ENCODE data around the gene ZNF384.
A peak's percentile ranks its signal among the peaks of the same experiment; 100 is the strongest.

ZNF384 gene

GRCh38 chr12:6691473-6691872, 2.3 kb upstream of the ZNF384 start:
- ATAC-seq = no peak
- no peaks in the 10 kb centered on the region for H3K9me3 Mint-ChIP-seq
- peaks cover 27% of the 10 kb centered on the region for H3K36me3 Mint-ChIP-seq
- H3K27me3 Mint-ChIP-seq = no peaks in the 10 kb centered on the region
- peaks cover 75% of the 10 kb centered on the region for H3K4me1 Mint-ChIP-seq
- H3K27ac Mint-ChIP-seq = no peak overlapping the region
- H3K4me3 Mint-ChIP-seq = peak overlapping the region; percentile 10

GRCh38 chr12:6688543-6688998, 604 bp downstream of the ZNF384 start:
- ATAC-seq = peak; percentile 13
- Mint-ChIP-seq H3K4me1 (peaks cover 67% of the 10 kb centered on the region), H3K36me3 (peaks cover 42% of the 10 kb centered on the region), H3K4me3 (peak overlapping the region; percentile 96), H3K27me3 (no peaks in the 10 kb centered on the region), H3K27ac (peak overlapping the region; percentile 96), H3K9me3 (no peaks in the 10 kb centered on the region)

- Mint-ChIP-seq H3K27ac (peak overlapping the region; percentile 96), H3K4me1 (peaks cover 63% of the 10 kb centered on the region), H3K9me3 (no peaks in the 10 kb centered on the region), H3K27me3 (no peaks in the 10 kb centered on the region), H3K36me3 (peaks cover 49% of the 10 kb centered on the region), H3K4me3 (no peak overlapping the region)
- no peak for ATAC-seq
Observed at GRCh38 chr12:6685814-6686213, 3.4 kb downstream of the ZNF384 start.

- no peaks in the 10 kb centered on the region for H3K27me3 Mint-ChIP-seq
- H3K27ac Mint-ChIP-seq = peak overlapping the region; percentile 64
- H3K4me1 Mint-ChIP-seq = peaks cover 57% of the 10 kb centered on the region
- no peaks in the 10 kb centered on the region for H3K9me3 Mint-ChIP-seq
- ATAC-seq = no peak
- H3K4me3 Mint-ChIP-seq = no peak overlapping the region
- peaks cover 49% of the 10 kb centered on the region for H3K36me3 Mint-ChIP-seq
Observed at GRCh38 chr12:6684609-6685008, 4.6 kb downstream of the ZNF384 start.

- Mint-ChIP-seq H3K4me3 (no peak overlapping the region), H3K36me3 (peaks cover 63% of the 10 kb centered on the region), H3K27ac (no peak overlapping the region), H3K27me3 (no peaks in the 10 kb centered on the region), H3K9me3 (no peaks in the 10 kb centered on the region), H3K4me1 (peaks cover 2% of the 10 kb centered on the region)
- ATAC-seq = no peak
Observed at GRCh38 chr12:6676962-6677361, 12.2 kb downstream of the ZNF384 start.

- Mint-ChIP-seq H3K27me3 (no peaks in the 10 kb centered on the region), H3K27ac (no peak overlapping the region), H3K4me3 (no peak overlapping the region), H3K36me3 (peaks cover 82% of the 10 kb centered on the region), H3K4me1 (no peaks in the 10 kb centered on the region), H3K9me3 (no peaks in the 10 kb centered on the region)
- ATAC-seq = no peak
Observed at GRCh38 chr12:6672143-6672542, 17.0 kb downstream of the ZNF384 start.

GRCh38 chr12:6667559-6668210, 21.5 kb downstream of the ZNF384 start:
- Mint-ChIP-seq H3K9me3 (no peaks in the 10 kb centered on the region), H3K27me3 (no peaks in the 10 kb centered on the region), H3K4me3 (no peak overlapping the region), H3K4me1 (peaks cover 12% of the 10 kb centered on the region), H3K27ac (no peak overlapping the region), H3K36me3 (peaks cover 58% of the 10 kb centered on the region)
- no peak for ATAC-seq

GRCh38 chr12:6666211-6666610, 23.0 kb downstream of the ZNF384 start:
- Mint-ChIP-seq H3K4me1 (peaks cover 23% of the 10 kb centered on the region), H3K36me3 (peaks cover 43% of the 10 kb centered on the region), H3K9me3 (no peaks in the 10 kb centered on the region), H3K27me3 (no peaks in the 10 kb centered on the region), H3K27ac (peak overlapping the region; percentile 32), H3K4me3 (no peak overlapping the region)
- no peak for ATAC-seq

GRCh38 chr12:6664902-6665301, 24.3 kb downstream of the ZNF384 start:
- H3K27ac Mint-ChIP-seq = no peak overlapping the region

GRCh38 chr12:6662906-6663742, 26.1 kb downstream of the ZNF384 start, which contains the start of gene ING4:
ING4 (minus strand) TSS chr12:6663119; CDS start chr12:6663101, 18 bp downstream.
- peaks cover 27% of the 10 kb centered on the region for H3K36me3 Mint-ChIP-seq
- peak; percentile 100 for ATAC-seq
- H3K4me1 Mint-ChIP-seq = peaks cover 36% of the 10 kb centered on the region
- no peaks in the 10 kb centered on the region for H3K9me3 Mint-ChIP-seq
- H3K27me3 Mint-ChIP-seq = no peaks in the 10 kb centered on the region
- peak within 1 kb of the TSS; percentile 90 for H3K4me3 Mint-ChIP-seq
- H3K27ac Mint-ChIP-seq = peak within 1 kb of the TSS; percentile 83

More at GRCh38 chr12:6664902-6665301, 24.3 kb downstream of the ZNF384 start:
- Mint-ChIP-seq H3K4me1 (peaks cover 23% of the 10 kb centered on the region), H3K4me3 (no peak overlapping the region), H3K9me3 (no peaks in the 10 kb centered on the region), H3K27me3 (no peaks in the 10 kb centered on the region), H3K36me3 (peaks cover 33% of the 10 kb centered on the region)
- no peak for ATAC-seq

- Mint-ChIP-seq H3K4me1 (peaks cover 36% of the 10 kb centered on the region), H3K9me3 (no peaks in the 10 kb centered on the region), H3K27ac (peak overlapping the region; percentile 83), H3K4me3 (peak overlapping the region; percentile 90), H3K36me3 (peaks cover 26% of the 10 kb centered on the region), H3K27me3 (no peaks in the 10 kb centered on the region)
- ATAC-seq = peak; percentile 46
Observed at GRCh38 chr12:6662602-6662905, 26.6 kb downstream of the ZNF384 start.

GRCh38 chr12:6653987-6654386, 35.2 kb downstream of the ZNF384 start:
- ATAC-seq = no peak
- H3K36me3 Mint-ChIP-seq = peaks cover 62% of the 10 kb centered on the region
- no peaks in the 10 kb centered on the region for H3K9me3 Mint-ChIP-seq
- H3K4me3 Mint-ChIP-seq = no peak overlapping the region
- H3K4me1 Mint-ChIP-seq = peaks cover 16% of the 10 kb centered on the region
- H3K27ac Mint-ChIP-seq = no peak overlapping the region
- no peaks in the 10 kb centered on the region for H3K27me3 Mint-ChIP-seq

GRCh38 chr12:6653342-6653741, 35.8 kb downstream of the ZNF384 start:
- Mint-ChIP-seq H3K27me3 (no peaks in the 10 kb centered on the region), H3K36me3 (peaks cover 56% of the 10 kb centered on the region), H3K27ac (no peak overlapping the region), H3K9me3 (no peaks in the 10 kb centered on the region), H3K4me1 (peaks cover 10% of the 10 kb centered on the region), H3K4me3 (no peak overlapping the region)
- ATAC-seq = no peak

GRCh38 chr12:6652391-6652790, 36.8 kb downstream of the ZNF384 start:
- Mint-ChIP-seq H3K4me3 (no peak overlapping the region), H3K36me3 (peaks cover 54% of the 10 kb centered on the region), H3K27me3 (no peaks in the 10 kb centered on the region), H3K4me1 (peaks cover 17% of the 10 kb centered on the region), H3K9me3 (no peaks in the 10 kb centered on the region), H3K27ac (no peak overlapping the region)
- ATAC-seq = no peak

GRCh38 chr12:6650832-6651231, 38.3 kb downstream of the ZNF384 start:
- peaks cover 50% of the 10 kb centered on the region for H3K36me3 Mint-ChIP-seq
- H3K27ac Mint-ChIP-seq = no peak overlapping the region
- H3K27me3 Mint-ChIP-seq = no peaks in the 10 kb centered on the region
- no peak for ATAC-seq
- no peaks in the 10 kb centered on the region for H3K9me3 Mint-ChIP-seq
- H3K4me3 Mint-ChIP-seq = no peak overlapping the region
- H3K4me1 Mint-ChIP-seq = peaks cover 26% of the 10 kb centered on the region
